HepG2 (cell line): ENCODE measurements around the gene PDE3B. TPM values are rescaled to one million over a fixed set of nuclear protein-coding genes. Genes with fewer than 3 reads are reported as not detected.

Experiments used
- AFF4 ChIP-seq: sonication (generic); formaldehyde crosslinking; IDR thresholded peaks from 2 replicates; pipeline ENCODE4 v1.4.0; 2020; ENCODE audit warnings: missing genetic modification reagents
- ESRRA ChIP-seq: sonication (generic); formaldehyde crosslinking; IDR thresholded peaks from 2 replicates; pipeline ENCODE4 v1.5.1; 2020; ENCODE audit warnings: mild to moderate bottlenecking, low read depth, missing genetic modification reagents
- HNF1A ChIP-seq, 2 experiments: sonication (generic) in 1 of 2; formaldehyde crosslinking in 1 of 2; IDR thresholded peaks; 2 replicates each; pipeline versions ENCODE4 v1.4.0 to v1.6.1; 2016 to 2020; ENCODE audit warnings: borderline replicate concordance in 1 of 2, low read depth in 1 of 2, mild to moderate bottlenecking in 1 of 2, missing genetic modification reagents in 1 of 2
- RFX5 ChIP-seq: IDR thresholded peaks from 2 replicates; pipeline ENCODE4 v1.6.1; 2011; ENCODE audit warnings: low read depth, low read length, improper control_type of control experiment
- SOX13 ChIP-seq, 3 experiments: fragments of 450-650 bp in 1 of 3; sonication (generic) in 1 of 3; formaldehyde crosslinking in 1 of 3; IDR thresholded peaks in 2 of 3; conservative IDR thresholded peaks in 1 of 3; 2 replicates each; pipeline versions ENCODE4 v1.5.0 to v1.6.1; 2016 to 2020; ENCODE audit warnings: antibody characterized with exemption in 1 of 3, mild to moderate bottlenecking in 1 of 3, missing compliant biosample characterization in 1 of 3, missing genetic modification reagents in 1 of 3, moderate library complexity in 1 of 3
- STAG1 ChIP-seq: sonication (generic); formaldehyde crosslinking; IDR thresholded peaks from 2 replicates; pipeline ENCODE4 v1.4.0; 2020; ENCODE audit warnings: missing genetic modification reagents
- TFAP4 ChIP-seq: sonication (generic); IDR thresholded peaks from 2 replicates; pipeline ENCODE4 v1.6.1; 2016; ENCODE audit warnings: low read depth, borderline replicate concordance
- TRIM22 ChIP-seq: fragments of 450-650 bp; IDR thresholded peaks from 2 replicates; pipeline ENCODE4 v1.6.1; 2017
- ZBTB43 ChIP-seq: sonication (generic); formaldehyde crosslinking; conservative IDR thresholded peaks from 2 replicates; pipeline ENCODE4 v1.4.0; 2020; ENCODE audit warnings: missing genetic modification reagents
- ZFP36 ChIP-seq: fragments of 150-350 bp; IDR thresholded peaks from 2 replicates; pipeline ENCODE4 v1.6.1; 2018; ENCODE audit warnings: borderline replicate concordance, low read length, low read depth; ENCODE audit not compliant: partially characterized antibody
- ZMYM4 ChIP-seq: sonication (generic); formaldehyde crosslinking; IDR thresholded peaks from 2 replicates; pipeline ENCODE4 v1.8.1; 2023; ENCODE audit warnings: mild to moderate bottlenecking, missing genetic modification reagents
- ZNF12 ChIP-seq: sonication (generic); formaldehyde crosslinking; IDR thresholded peaks from 2 replicates; pipeline ENCODE4 v1.5.0; 2020; ENCODE audit warnings: missing genetic modification reagents
- ZNF30 ChIP-seq: sonication (generic); formaldehyde crosslinking; IDR thresholded peaks from 2 replicates; pipeline ENCODE4 v1.5.0; 2020; ENCODE audit warnings: mild to moderate bottlenecking, missing genetic modification reagents
- ZNF780A ChIP-seq: sonication (generic); formaldehyde crosslinking; IDR thresholded peaks from 2 replicates; pipeline ENCODE4 v1.8.0; 2022; ENCODE audit warnings: mild to moderate bottlenecking, missing genetic modification reagents, moderate library complexity
- polyA plus RNA-seq, 8 experiments: library from polyadenylated mRNA; depleted of rRNA in 3 of 8; stranded (reverse) in 7 of 8; unstranded in 1 of 8; fragments of >200 nt; fragmentation: Illumina TruSeq in 4 of 8; extraction: Trizol in 4 of 8; gene quantifications; 2 replicates each; pipeline versions ENCODE4 v1.2.1 to v1.2.3, GENCODE V29; 2011 to 2016; ENCODE audit warnings: low read depth in 4 of 8, missing spikeins in 1 of 8, mixed read lengths in 1 of 8; ENCODE audit not compliant: insufficient read depth in 1 of 8
- total RNA-seq, 5 experiments: library from RNA; depleted of rRNA; stranded (reverse); fragments of >200 nt; fragmentation: Illumina TruSeq; extraction: Trizol; gene quantifications; 2 replicates each; pipeline ENCODE4 v1.2.3, GENCODE V29; 2016; ENCODE audit warnings: low read depth in 1 of 5
- TF ChIP-seq, protein P1 (sequence below): sonication (generic); formaldehyde crosslinking; IDR thresholded peaks from 2 replicates; pipeline ENCODE4 v1.8.0; 2022; ENCODE audit warnings: mild to moderate bottlenecking, missing genetic modification reagents, borderline replicate concordance

PDE3B gene
- total and polyA plus RNA-seq, 2 of the 13 experiments (the other 11 are each of a cell fraction or from before 2014, with no cell fraction given): 14.1 to 26.5 TPM

- TF ChIP-seq ZMYM4 (CRISPR knock-in tag) (peak; percentile 97), TFAP4 (no peak), ESRRA (CRISPR knock-in tag) (no peak), ZBTB43 (CRISPR knock-in tag) (no peak), STAG1 (CRISPR knock-in tag) (no peak), ZNF780A (CRISPR knock-in tag) (no peak), ZNF12 (CRISPR knock-in tag) (no peak), TRIM22 (no peak), ZNF30 (CRISPR knock-in tag) (no peak), SOX13 (IDR thresholded peaks at IDR 0.05) (no peak), SOX13 (CRISPR knock-in tag; conservative IDR thresholded peaks at IDR 0.05 in 1 of 2, IDR thresholded peaks at IDR 0.05 in 1 of 2) (peak in 1 of 2 experiments; percentile 43; a peak in 1 of 4 replicates), ZFP36 (no peak), HNF1A (IDR thresholded peaks at IDR 0.05; ENCODE audit: low read depth) (no peak), HNF1A (CRISPR knock-in tag; IDR thresholded peaks at IDR 0.05; ENCODE audit: borderline replicate concordance) (no peak), RFX5 (no peak), AFF4 (CRISPR knock-in tag) (no peak)
- TF ChIP-seq, protein P1, sequence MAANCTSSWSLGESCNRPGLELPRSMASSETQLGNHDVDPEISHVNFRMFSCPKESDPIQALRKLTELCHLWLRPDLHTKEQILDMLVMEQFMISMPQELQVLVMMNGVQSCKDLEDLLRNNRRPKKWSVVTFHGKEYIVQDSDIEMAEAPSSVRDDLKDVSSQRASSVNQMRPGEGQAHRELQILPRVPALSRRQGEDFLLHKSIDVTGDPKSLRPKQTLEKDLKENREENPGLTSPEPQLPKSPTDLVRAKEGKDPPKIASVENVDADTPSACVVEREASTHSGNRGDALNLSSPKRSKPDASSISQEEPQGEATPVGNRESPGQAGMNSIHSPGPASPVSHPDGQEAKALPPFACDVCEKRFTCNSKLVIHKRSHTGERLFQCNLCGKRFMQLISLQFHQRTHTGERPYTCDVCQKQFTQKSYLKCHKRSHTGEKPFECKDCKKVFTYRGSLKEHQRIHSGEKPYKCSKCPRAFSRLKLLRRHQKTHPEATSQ (CRISPR knock-in tag): no peak
Observed at GRCh38 chr11:14892036-14892556, 248.5 kb downstream of the PDE3B start, which contains the start of gene CYP2R1 (continued).
